ENCODE results near the gene STIMATE. TPM values are rescaled to one million over a fixed set of nuclear protein-coding genes. Genes with fewer than 3 reads are reported as not detected.
A peak's percentile ranks its signal among the peaks of the same experiment; 100 is the strongest.

Gene STIMATE
- total and polyA plus RNA-seq, 10 donors, result 4.0 to 65.6 (median 34.0) TPM

- no peaks in the 10 kb centered on the region for H3K9me3 ChIP-seq
- no peak overlapping the region for H3K4me3 ChIP-seq
- TF ChIP-seq POLR2A (IDR thresholded peaks at IDR 0.05), result no peak
- no peak for TF ChIP-seq POLR2AphosphoS5 (IDR thresholded peaks at IDR 0.05)
- TF ChIP-seq, protein P1, sequence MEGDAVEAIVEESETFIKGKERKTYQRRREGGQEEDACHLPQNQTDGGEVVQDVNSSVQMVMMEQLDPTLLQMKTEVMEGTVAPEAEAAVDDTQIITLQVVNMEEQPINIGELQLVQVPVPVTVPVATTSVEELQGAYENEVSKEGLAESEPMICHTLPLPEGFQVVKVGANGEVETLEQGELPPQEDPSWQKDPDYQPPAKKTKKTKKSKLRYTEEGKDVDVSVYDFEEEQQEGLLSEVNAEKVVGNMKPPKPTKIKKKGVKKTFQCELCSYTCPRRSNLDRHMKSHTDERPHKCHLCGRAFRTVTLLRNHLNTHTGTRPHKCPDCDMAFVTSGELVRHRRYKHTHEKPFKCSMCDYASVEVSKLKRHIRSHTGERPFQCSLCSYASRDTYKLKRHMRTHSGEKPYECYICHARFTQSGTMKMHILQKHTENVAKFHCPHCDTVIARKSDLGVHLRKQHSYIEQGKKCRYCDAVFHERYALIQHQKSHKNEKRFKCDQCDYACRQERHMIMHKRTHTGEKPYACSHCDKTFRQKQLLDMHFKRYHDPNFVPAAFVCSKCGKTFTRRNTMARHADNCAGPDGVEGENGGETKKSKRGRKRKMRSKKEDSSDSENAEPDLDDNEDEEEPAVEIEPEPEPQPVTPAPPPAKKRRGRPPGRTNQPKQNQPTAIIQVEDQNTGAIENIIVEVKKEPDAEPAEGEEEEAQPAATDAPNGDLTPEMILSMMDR (IDR thresholded peaks at IDR 0.05 in 8 of 11, conservative IDR thresholded peaks at IDR 0.05 in 3 of 11), result no peak
- peaks cover 0 to 61% (median 10%) of the 10 kb centered on the region in 6 donors for H3K4me1 ChIP-seq
- peaks cover 0 to 69% (median 8%) of the 10 kb centered on the region in 6 donors for H3K36me3 ChIP-seq
- DNase-seq, result no peak
- WGBS, 5 donors, result 58 to 78% (median 67%) methylated on average over 6 of the region's 6 CpGs
- peak overlapping the region in 3 of 8 donors; percentile 80 to 85 (median 84) for H3K27ac ChIP-seq
- intact Hi-C loops (cut with DNase I; ENCODE audit: low total_unique reads), result no loop called here
- H3K27me3 ChIP-seq (replicated peaks in 1 of 7), result no peaks in the 10 kb centered on the region
Measured at GRCh38 chr3:52925405-52926313, 28.3 kb upstream of the STIMATE start.

GRCh38 chr3:52923963-52924362 lies 26.6 kb upstream of the STIMATE start:
- Histone ChIP-seq H3K27me3 (replicated peaks in 1 of 7) (no peaks in the 10 kb centered on the region), H3K36me3 (peaks cover 0 to 76% (median 11%) of the 10 kb centered on the region in 6 donors), H3K4me1 (peaks cover 0 to 57% (median 9%) of the 10 kb centered on the region in 6 donors), H3K9me3 (no peaks in the 10 kb centered on the region), H3K4me3 (no peak overlapping the region), H3K27ac (peak overlapping the region in 6 of 8 donors; percentile 44 to 85 (median 81))
- intact Hi-C loops (cut with DNase I; ENCODE audit: low total_unique reads), result no loop called here
- TF ChIP-seq POLR2AphosphoS5 (IDR thresholded peaks at IDR 0.05), result no peak
- TF ChIP-seq, protein P1 (IDR thresholded peaks at IDR 0.05 in 8 of 11, conservative IDR thresholded peaks at IDR 0.05 in 3 of 11), result no peak
- TF ChIP-seq POLR2A (IDR thresholded peaks at IDR 0.05), result no peak
- DNase-seq, result no peak
- WGBS, 5 donors, result 71 to 88% (median 75%) methylated on average over 2 of the region's 2 CpGs

DNA sequence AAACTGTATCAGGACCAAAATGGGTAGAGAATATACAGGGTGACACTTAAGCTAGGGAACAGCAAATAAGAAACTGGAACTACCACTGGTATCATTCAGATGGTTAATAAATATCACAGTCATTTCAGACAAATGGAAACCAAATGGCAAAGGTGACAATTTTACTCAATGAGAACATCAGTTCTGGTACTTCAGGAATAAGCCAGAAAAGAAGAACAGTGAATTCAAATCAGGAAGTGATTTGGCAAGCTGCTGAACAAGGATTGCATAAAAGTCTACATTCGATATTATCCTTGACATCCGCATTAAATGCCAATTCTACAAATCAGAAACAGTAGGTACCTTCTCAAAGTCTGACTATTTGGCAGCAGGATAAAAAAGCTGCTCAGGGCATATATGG lies 23.5 kb upstream of the STIMATE start:
- WGBS, 5 donors, result 45 to 81% (median 67%) methylated on average over 2 of the region's 2 CpGs
- intact Hi-C loops (cut with DNase I; ENCODE audit: low total_unique reads), result no loop called here
- peak overlapping the region in 4 of 8 donors; percentile 7 to 85 (median 43) for H3K27ac ChIP-seq
- H3K4me3 ChIP-seq, result no peak overlapping the region
- no peaks in the 10 kb centered on the region for H3K27me3 ChIP-seq (replicated peaks in 1 of 7)
- H3K36me3 ChIP-seq, result peaks cover 0 to 87% (median 16%) of the 10 kb centered on the region in 6 donors
- peaks cover 0 to 49% (median 9%) of the 10 kb centered on the region in 6 donors for H3K4me1 ChIP-seq
- no peak for DNase-seq
- no peaks in the 10 kb centered on the region for H3K9me3 ChIP-seq
- TF ChIP-seq POLR2A (IDR thresholded peaks at IDR 0.05), result no peak
- no peak for TF ChIP-seq POLR2AphosphoS5 (IDR thresholded peaks at IDR 0.05)

GRCh38 chr3:52917044-52917443 lies 19.7 kb upstream of the STIMATE start:
- Histone ChIP-seq H3K27me3 (replicated peaks in 1 of 7) (no peaks in the 10 kb centered on the region), H3K4me3 (no peak overlapping the region), H3K4me1 (peaks cover 0 to 19% (median 6%) of the 10 kb centered on the region in 6 donors), H3K36me3 (peaks cover 0 to 97% (median 31%) of the 10 kb centered on the region in 6 donors), H3K27ac (no peak overlapping the region), H3K9me3 (no peaks in the 10 kb centered on the region)
- DNase-seq, result no peak
- intact Hi-C loops (cut with DNase I; ENCODE audit: low total_unique reads), result no loop called here
- TF ChIP-seq POLR2AphosphoS5 (IDR thresholded peaks at IDR 0.05) (no peak), POLR2A (IDR thresholded peaks at IDR 0.05) (no peak)
- TF ChIP-seq, protein P1 (IDR thresholded peaks at IDR 0.05 in 8 of 11, conservative IDR thresholded peaks at IDR 0.05 in 3 of 11), result no peak
- 62 to 76% (median 64%) methylated on average over 3 of the region's 3 CpGs for WGBS, 5 donors

Measured in spleen (tissue), 11 donors.